Trophoblast cell (in vitro differentiated cells and primary cell): ENCODE results near the gene TAGLN2. TPM values are rescaled to one million over a fixed set of nuclear protein-coding genes. Genes with fewer than 3 reads are reported as not detected.

Experiments used
- DNase-seq, 2 donors: peaks; one replicate each; pipeline ENCODE4 v3.0.0-alpha.2; 2016
- H2AFZ ChIP-seq: 2 replicates; pipeline ENCODE4 v1.6.1; 2013; ENCODE audit warnings: low read length, moderate library complexity, mild to moderate bottlenecking; ENCODE audit not compliant: insufficient read depth, poor library complexity
- H2AK5ac ChIP-seq: 2 replicates; pipeline ENCODE4 v1.6.1; 2013; ENCODE audit warnings: mild to moderate bottlenecking, low read length
- H2BK120ac ChIP-seq: 2 replicates; pipeline ENCODE4 v1.6.1; 2013; ENCODE audit warnings: low read length, mild to moderate bottlenecking, moderate library complexity; ENCODE audit not compliant: insufficient read depth, poor library complexity
- H2BK12ac ChIP-seq: 2 replicates; pipeline ENCODE4 v1.6.1; 2013; ENCODE audit warnings: mild to moderate bottlenecking, low read length, moderate library complexity
- H2BK5ac ChIP-seq: 2 replicates; pipeline ENCODE4 v1.6.1; 2013; ENCODE audit warnings: low read length, low read depth, moderate library complexity, mild to moderate bottlenecking; ENCODE audit not compliant: poor library complexity
- H3K14ac ChIP-seq: 2 replicates; pipeline ENCODE4 v1.6.1; 2013; ENCODE audit warnings: mild to moderate bottlenecking, low read length
- H3K18ac ChIP-seq: 2 replicates; pipeline ENCODE4 v1.6.1; 2013; ENCODE audit warnings: mild to moderate bottlenecking, low read length
- H3K23ac ChIP-seq: 2 replicates; pipeline ENCODE4 v1.6.1; 2013; ENCODE audit warnings: low read length
- H3K27ac ChIP-seq: 2 replicates; pipeline ENCODE4 v1.5.1; 2013; ENCODE audit warnings: low read depth, mild to moderate bottlenecking, inconsistent platforms, low read length, moderate library complexity
- H3K27me3 ChIP-seq: 2 replicates; pipeline ENCODE4 v1.6.1; 2013; ENCODE audit warnings: inconsistent platforms, mild to moderate bottlenecking, low read length, moderate library complexity; ENCODE audit not compliant: insufficient read depth
- H3K36me3 ChIP-seq, 2 experiments: 1 replicate in 1 of 2; 2 replicates in 1 of 2; pipeline ENCODE4 v1.6.1; 2013; ENCODE audit warnings: low read length in 2 of 2, mild to moderate bottlenecking in 2 of 2, moderate library complexity in 1 of 2; ENCODE audit not compliant: insufficient read depth in 2 of 2, control insufficient read depth in 1 of 2
- H3K4ac ChIP-seq: 2 replicates; pipeline ENCODE4 v1.6.1; 2013; ENCODE audit warnings: low read depth, mild to moderate bottlenecking, low read length, moderate library complexity
- H3K4me1 ChIP-seq, 2 experiments: 1 replicate in 1 of 2; 2 replicates in 1 of 2; pipeline ENCODE4 v1.6.1; 2013; ENCODE audit warnings: low read length in 2 of 2, mild to moderate bottlenecking in 2 of 2, moderate library complexity in 1 of 2; ENCODE audit not compliant: insufficient read depth in 2 of 2, control insufficient read depth in 1 of 2
- H3K4me2 ChIP-seq: 2 replicates; pipeline ENCODE4 v1.6.1; 2013; ENCODE audit warnings: inconsistent platforms, mild to moderate bottlenecking, low read length, moderate library complexity
- H3K4me3 ChIP-seq: 2 replicates; pipeline ENCODE4 v1.5.1; 2013; ENCODE audit warnings: mild to moderate bottlenecking, low read depth, low read length, inconsistent platforms
- H3K79me1 ChIP-seq: one replicate; pipeline ENCODE4 v1.6.1; 2013; ENCODE audit warnings: low read length
- H3K79me2 ChIP-seq: 2 replicates; pipeline ENCODE4 v1.6.1; 2013; ENCODE audit warnings: low read length, mild to moderate bottlenecking; ENCODE audit not compliant: control insufficient read depth, insufficient read depth, poor library complexity
- H3K9ac ChIP-seq: 2 replicates; pipeline ENCODE4 v1.6.1; 2013; ENCODE audit warnings: mild to moderate bottlenecking, low read length
- H3K9me3 ChIP-seq: 2 replicates; pipeline ENCODE4 v1.6.1; 2013; ENCODE audit warnings: low read depth, mild to moderate bottlenecking, control low read depth, inconsistent platforms, low read length; ENCODE audit not compliant: insufficient read depth
- H4K12ac ChIP-seq: 2 replicates; pipeline ENCODE4 v1.6.1; 2013; ENCODE audit warnings: low read depth, mild to moderate bottlenecking, low read length, moderate library complexity
- H4K8ac ChIP-seq: 2 replicates; pipeline ENCODE4 v1.6.1; 2013; ENCODE audit warnings: low read depth, mild to moderate bottlenecking, low read length, moderate library complexity
- H4K91ac ChIP-seq: one replicate; pipeline ENCODE4 v1.6.1; 2013; ENCODE audit warnings: low read depth, mild to moderate bottlenecking, low read length, moderate library complexity
- WGBS: extraction: QIAGEN DNeasy Blood & Tissue Kit; methylation state at CpG from one replicate; pipeline ENCODE4 v1.1.7; 2013; ENCODE audit warnings: missing lambda C conversion rate; ENCODE audit not compliant: insufficient read length, insufficient coverage; ENCODE audit errors: extremely low coverage; 5-methylcytosine and 5-hydroxymethylcytosine counted together
- polyA plus RNA-seq: library from polyadenylated mRNA; stranded (reverse); fragments of 200-250 nt; gene quantifications from 2 replicates; pipeline ENCODE4 v1.2.3, GENCODE V29; 2013

The TAGLN2 gene
- 498 and 501 TPM in 2 replicates for polyA plus RNA-seq

- Histone ChIP-seq H3K9me3 (no peaks in the 10 kb centered on the region), H2AFZ (peak within 1 kb of the TSS; percentile 54), H3K4me1 (peaks cover 24 to 27% of the 10 kb centered on the region in 2 experiments), H3K4me2 (peak within 1 kb of the TSS; percentile 65), H2BK12ac (peak within 1 kb of the TSS; percentile 75), H3K4ac (peak within 1 kb of the TSS; percentile 99), H3K9ac (peak within 1 kb of the TSS; percentile 93), H2BK120ac (peak within 1 kb of the TSS; percentile 98), H3K79me1 (peaks cover 35% of the 10 kb centered on the region), H4K12ac (peak within 1 kb of the TSS; percentile 75), H3K36me3 (peaks cover 23 to 26% of the 10 kb centered on the region in 2 experiments), H3K14ac (peak within 1 kb of the TSS; percentile 94), H3K79me2 (peaks cover 36% of the 10 kb centered on the region), H3K27me3 (no peaks in the 10 kb centered on the region), H3K23ac (no peak within 1 kb of the TSS), H2AK5ac (peak within 1 kb of the TSS; percentile 96), H3K4me3 (peak within 1 kb of the TSS; percentile 90), H4K8ac (peak within 1 kb of the TSS; percentile 87), H3K27ac (peak within 1 kb of the TSS; percentile 98), H4K91ac (peak within 1 kb of the TSS; percentile 99), H3K18ac (peak within 1 kb of the TSS; percentile 96), H2BK5ac (peak within 1 kb of the TSS; percentile 98)
- peak; percentile 97 for DNase-seq
- no CpG with 5 or more reads among the region's 58 CpGs for WGBS
Measured at GRCh38 chr1:159924791-159925718, at the start of gene TAGLN2. TSS of gene TAGLN2 (minus strand) at chr1:159925507. CDS start at chr1:159920509, 4,998 bp downstream.

- no peak overlapping the region for H2BK12ac ChIP-seq
- H2AK5ac ChIP-seq: no peak overlapping the region
- no peak overlapping the region for H3K18ac ChIP-seq
- no peaks in the 10 kb centered on the region for H3K79me2 ChIP-seq
- no peak overlapping the region for H3K4me2 ChIP-seq
- H3K27ac ChIP-seq: no peak overlapping the region
- H3K79me1 ChIP-seq: no peaks in the 10 kb centered on the region
- H2AFZ ChIP-seq: no peak overlapping the region
- H3K9me3 ChIP-seq: no peaks in the 10 kb centered on the region
- no peak overlapping the region for H3K4me3 ChIP-seq
- no peak overlapping the region for H4K8ac ChIP-seq
- no peak overlapping the region for H3K9ac ChIP-seq
- no peak overlapping the region for H2BK5ac ChIP-seq
- H4K12ac ChIP-seq: no peak overlapping the region
- no CpG with 5 or more reads among the region's 7 CpGs for WGBS
- H3K4ac ChIP-seq: no peak overlapping the region
- no peaks in the 10 kb centered on the region for H3K36me3 ChIP-seq
- H3K27me3 ChIP-seq: no peaks in the 10 kb centered on the region
- H2BK120ac ChIP-seq: no peak overlapping the region
- no peaks in the 10 kb centered on the region for H3K4me1 ChIP-seq
- no peak overlapping the region for H3K14ac ChIP-seq
- H4K91ac ChIP-seq: no peak overlapping the region
- H3K23ac ChIP-seq: no peak overlapping the region
- no peak for DNase-seq
Measured at GRCh38 chr1:159974350-159974965, 49.2 kb upstream of the TAGLN2 start.

GRCh38 chr1:159973350-159973940, 48.1 kb upstream of the TAGLN2 start:
- WGBS: no CpG with 5 or more reads among the region's 6 CpGs
- no peak overlapping the region for H2BK5ac ChIP-seq

GRCh38 chr1:159972443-159973205, 47.3 kb upstream of the TAGLN2 start:
- Histone ChIP-seq H2BK12ac (no peak overlapping the region), H2BK120ac (no peak overlapping the region), H3K23ac (no peak overlapping the region), H3K9me3 (no peaks in the 10 kb centered on the region), H2BK5ac (no peak overlapping the region), H3K79me2 (no peaks in the 10 kb centered on the region), H3K79me1 (no peaks in the 10 kb centered on the region), H3K36me3 (no peaks in the 10 kb centered on the region), H4K12ac (no peak overlapping the region), H4K91ac (no peak overlapping the region), H2AK5ac (no peak overlapping the region), H2AFZ (no peak overlapping the region), H4K8ac (no peak overlapping the region), H3K27me3 (no peaks in the 10 kb centered on the region), H3K4me3 (no peak overlapping the region), H3K14ac (no peak overlapping the region), H3K4ac (no peak overlapping the region), H3K4me2 (no peak overlapping the region), H3K18ac (no peak overlapping the region), H3K9ac (no peak overlapping the region), H3K27ac (no peak overlapping the region), H3K4me1 (no peaks in the 10 kb centered on the region)
- DNase-seq: no peak
- no CpG with 5 or more reads among the region's 8 CpGs for WGBS

More at GRCh38 chr1:159973350-159973940, 48.1 kb upstream of the TAGLN2 start:
- Histone ChIP-seq H3K4ac (no peak overlapping the region), H3K14ac (no peak overlapping the region), H3K9me3 (no peaks in the 10 kb centered on the region), H2AK5ac (no peak overlapping the region), H3K4me2 (no peak overlapping the region), H4K12ac (no peak overlapping the region), H3K36me3 (no peaks in the 10 kb centered on the region), H2BK12ac (no peak overlapping the region), H4K8ac (no peak overlapping the region), H2AFZ (no peak overlapping the region), H3K9ac (no peak overlapping the region), H3K27me3 (no peaks in the 10 kb centered on the region), H3K4me1 (no peaks in the 10 kb centered on the region), H3K23ac (no peak overlapping the region), H3K79me1 (no peaks in the 10 kb centered on the region), H3K27ac (no peak overlapping the region), H2BK120ac (no peak overlapping the region), H3K18ac (no peak overlapping the region), H4K91ac (no peak overlapping the region), H3K4me3 (no peak overlapping the region), H3K79me2 (no peaks in the 10 kb centered on the region)
- DNase-seq: no peak
